WTC11 (cell line): ENCODE results near the gene FUT8.

ENCODE experiments used
- KAT7 ChIP-seq: sonication (generic); formaldehyde crosslinking; IDR thresholded peaks from 2 replicates; pipeline ENCODE4 v1.8.1; 2023; ENCODE audit warnings: missing genetic modification reagents, mild to moderate bottlenecking, borderline replicate concordance
- ZNF423 ChIP-seq: fragments of 250-450 bp; sonication (Bioruptor Pico); IDR thresholded peaks from 2 replicates; pipeline ENCODE4 v2.1.2; 2022; ENCODE audit warnings: mild to moderate bottlenecking, moderate library complexity
- TF ChIP-seq, protein P1 (sequence below): sonication (generic); formaldehyde crosslinking; IDR thresholded peaks from 2 replicates; pipeline ENCODE4 v1.8.1; 2023; ENCODE audit warnings: mild to moderate bottlenecking, missing genetic modification reagents

- TF ChIP-seq ZNF423 (CRISPR knock-in tag) (no peak), KAT7 (no peak)
- TF ChIP-seq, protein P1, sequence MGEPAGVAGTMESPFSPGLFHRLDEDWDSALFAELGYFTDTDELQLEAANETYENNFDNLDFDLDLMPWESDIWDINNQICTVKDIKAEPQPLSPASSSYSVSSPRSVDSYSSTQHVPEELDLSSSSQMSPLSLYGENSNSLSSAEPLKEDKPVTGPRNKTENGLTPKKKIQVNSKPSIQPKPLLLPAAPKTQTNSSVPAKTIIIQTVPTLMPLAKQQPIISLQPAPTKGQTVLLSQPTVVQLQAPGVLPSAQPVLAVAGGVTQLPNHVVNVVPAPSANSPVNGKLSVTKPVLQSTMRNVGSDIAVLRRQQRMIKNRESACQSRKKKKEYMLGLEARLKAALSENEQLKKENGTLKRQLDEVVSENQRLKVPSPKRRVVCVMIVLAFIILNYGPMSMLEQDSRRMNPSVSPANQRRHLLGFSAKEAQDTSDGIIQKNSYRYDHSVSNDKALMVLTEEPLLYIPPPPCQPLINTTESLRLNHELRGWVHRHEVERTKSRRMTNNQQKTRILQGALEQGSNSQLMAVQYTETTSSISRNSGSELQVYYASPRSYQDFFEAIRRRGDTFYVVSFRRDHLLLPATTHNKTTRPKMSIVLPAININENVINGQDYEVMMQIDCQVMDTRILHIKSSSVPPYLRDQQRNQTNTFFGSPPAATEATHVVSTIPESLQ (CRISPR knock-in tag) = no peak
These were observed 306.1 kb downstream of the FUT8 start for GRCh38 chr14:65718629-65719028.
